ENCODE results near the gene MFSD11. TPM values are rescaled to one million over a fixed set of nuclear protein-coding genes. Genes with fewer than 3 reads are reported as not detected.

Gene MFSD11
- total RNA-seq, 6 donors from 2014 or later: 23.9 to 49.2 (median 34.4) TPM

GRCh38 chr17:76816590-76817135 lies 78.7 kb downstream of the MFSD11 start:
- 7 to 8% methylated on average over 5 to 8 of the region's 8 CpGs for WGBS, 2 donors
- Histone ChIP-seq H3K9me3 (no peaks in the 10 kb centered on the region), H3K27me3 (no peaks in the 10 kb centered on the region), H3K4me1 (peaks cover 0 to 6% (median 1%) of the 10 kb centered on the region in 4 donors), H3K4me3 (no peak overlapping the region), H3K36me3 (no peaks in the 10 kb centered on the region), H3K27ac (no peak overlapping the region)
- ATAC-seq (ENCODE audit: low FRiP score in 2 of 2) (no peak), DNase-seq (no peak)
- TF ChIP-seq CTCF (IDR thresholded peaks at IDR 0.05) (peak; percentile 13 to 51 (median 38)), POLR2A (IDR thresholded peaks at IDR 0.05) (no peak), POLR2AphosphoS5 (IDR thresholded peaks at IDR 0.05) (no peak), EP300 (IDR thresholded peaks at IDR 0.05) (no peak)

DNA sequence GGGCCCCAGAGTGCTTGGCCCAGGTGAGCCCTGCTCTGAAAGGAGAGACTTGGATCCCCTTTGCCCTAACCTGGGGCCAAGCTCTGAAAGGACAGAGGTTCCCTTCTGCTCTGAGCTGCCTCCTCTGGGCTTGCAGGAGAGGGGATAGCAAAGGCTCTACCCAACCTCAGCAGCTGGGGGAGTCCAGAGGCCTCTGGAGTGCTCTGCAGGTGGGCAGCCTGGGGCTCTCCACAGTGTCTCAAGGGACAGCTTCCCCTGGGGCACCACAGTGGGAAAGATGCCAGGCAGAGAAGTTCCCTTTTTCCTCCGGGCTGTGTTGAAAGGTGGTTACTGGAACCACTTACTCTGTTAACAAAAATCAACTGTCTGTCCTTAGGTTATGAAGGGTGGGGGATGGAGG lies 82.1 kb downstream of the MFSD11 start:
- Histone ChIP-seq H3K4me3 (no peak overlapping the region), H3K9me3 (no peaks in the 10 kb centered on the region), H3K4me1 (peaks cover 0 to 6% (median 1%) of the 10 kb centered on the region in 4 donors), H3K27ac (no peak overlapping the region), H3K27me3 (no peaks in the 10 kb centered on the region), H3K36me3 (no peaks in the 10 kb centered on the region)
- WGBS, 2 donors: 28 to 40% methylated on average over 1 of the region's 1 CpG
- DNase-seq (no peak), ATAC-seq (ENCODE audit: low FRiP score in 2 of 2) (peak in 1 of 2 donors; percentile 28)
- no peak for TF ChIP-seq CTCF (IDR thresholded peaks at IDR 0.05)
- TF ChIP-seq POLR2A (IDR thresholded peaks at IDR 0.05): no peak
- no peak for TF ChIP-seq POLR2AphosphoS5 (IDR thresholded peaks at IDR 0.05)
- no peak for TF ChIP-seq EP300 (IDR thresholded peaks at IDR 0.05)

- WGBS, 2 donors: 64 to 76% methylated on average over 2 to 4 of the region's 4 CpGs
- TF ChIP-seq POLR2AphosphoS5 (IDR thresholded peaks at IDR 0.05): no peak
- TF ChIP-seq POLR2A (IDR thresholded peaks at IDR 0.05): no peak
- no peak for TF ChIP-seq EP300 (IDR thresholded peaks at IDR 0.05)
- no peak for TF ChIP-seq CTCF (IDR thresholded peaks at IDR 0.05)
- no peaks in the 10 kb centered on the region for H3K9me3 ChIP-seq
- no peaks in the 10 kb centered on the region for H3K27me3 ChIP-seq
- H3K4me1 ChIP-seq: peaks cover 0 to 6% (median 1%) of the 10 kb centered on the region in 4 donors
- no peak for DNase-seq
- ATAC-seq (ENCODE audit: low FRiP score in 2 of 2): no peak
- H3K27ac ChIP-seq: no peak overlapping the region
- no peaks in the 10 kb centered on the region for H3K36me3 ChIP-seq
- no peak overlapping the region for H3K4me3 ChIP-seq
Observed at GRCh38 chr17:76820561-76820960, 82.6 kb downstream of the MFSD11 start.

DNA sequence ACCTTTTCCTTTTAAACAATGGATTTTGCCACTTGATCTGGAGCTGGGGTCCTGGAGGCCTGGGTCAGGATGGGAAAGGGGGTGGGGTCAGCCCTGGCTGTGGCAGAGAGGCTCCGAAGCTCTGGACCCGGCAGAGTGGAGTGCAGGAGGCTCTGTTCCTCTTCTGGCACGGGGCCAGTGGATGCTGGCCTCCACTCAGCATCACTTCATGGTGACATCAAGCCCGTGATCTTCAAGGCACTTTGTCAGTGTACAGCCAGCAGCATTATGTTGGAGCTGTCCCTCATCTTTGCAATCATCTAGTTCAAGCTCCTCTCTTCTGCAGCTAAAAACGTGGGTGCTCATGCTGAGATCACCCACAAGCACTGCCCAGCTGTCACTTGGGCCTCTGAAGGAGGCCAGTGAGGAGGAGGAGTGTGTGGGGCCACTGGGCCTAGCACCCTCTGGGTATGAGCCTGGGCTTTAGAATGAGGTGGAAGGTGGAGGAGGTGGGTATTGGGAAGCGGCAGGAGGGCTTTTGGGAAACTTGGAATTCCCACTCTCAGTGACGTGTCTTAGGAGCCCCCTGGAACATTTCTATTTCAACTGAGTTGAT lies 84.4 kb downstream of the MFSD11 start:
- ATAC-seq (ENCODE audit: low FRiP score in 2 of 2): no peak
- WGBS, 2 donors: 75 to 77% methylated on average over 6 of the region's 7 CpGs

More for the DNA sequence above, 84.4 kb downstream of the MFSD11 start:
- Histone ChIP-seq H3K27me3 (no peaks in the 10 kb centered on the region), H3K4me1 (peaks cover 0 to 12% (median 3%) of the 10 kb centered on the region in 4 donors), H3K9me3 (no peaks in the 10 kb centered on the region), H3K36me3 (no peaks in the 10 kb centered on the region), H3K27ac (no peak overlapping the region), H3K4me3 (no peak overlapping the region)
- TF ChIP-seq EP300 (IDR thresholded peaks at IDR 0.05): no peak
- no peak for TF ChIP-seq POLR2AphosphoS5 (IDR thresholded peaks at IDR 0.05)
- TF ChIP-seq CTCF (IDR thresholded peaks at IDR 0.05): no peak
- no peak for TF ChIP-seq POLR2A (IDR thresholded peaks at IDR 0.05)
- no peak for DNase-seq

All from upper lobe of left lung (tissue), 6 donors.